ENCODE data around the gene FAM83F.
A peak's percentile ranks its signal among the peaks of the same experiment; 100 is the strongest.

Gene FAM83F

DNA sequence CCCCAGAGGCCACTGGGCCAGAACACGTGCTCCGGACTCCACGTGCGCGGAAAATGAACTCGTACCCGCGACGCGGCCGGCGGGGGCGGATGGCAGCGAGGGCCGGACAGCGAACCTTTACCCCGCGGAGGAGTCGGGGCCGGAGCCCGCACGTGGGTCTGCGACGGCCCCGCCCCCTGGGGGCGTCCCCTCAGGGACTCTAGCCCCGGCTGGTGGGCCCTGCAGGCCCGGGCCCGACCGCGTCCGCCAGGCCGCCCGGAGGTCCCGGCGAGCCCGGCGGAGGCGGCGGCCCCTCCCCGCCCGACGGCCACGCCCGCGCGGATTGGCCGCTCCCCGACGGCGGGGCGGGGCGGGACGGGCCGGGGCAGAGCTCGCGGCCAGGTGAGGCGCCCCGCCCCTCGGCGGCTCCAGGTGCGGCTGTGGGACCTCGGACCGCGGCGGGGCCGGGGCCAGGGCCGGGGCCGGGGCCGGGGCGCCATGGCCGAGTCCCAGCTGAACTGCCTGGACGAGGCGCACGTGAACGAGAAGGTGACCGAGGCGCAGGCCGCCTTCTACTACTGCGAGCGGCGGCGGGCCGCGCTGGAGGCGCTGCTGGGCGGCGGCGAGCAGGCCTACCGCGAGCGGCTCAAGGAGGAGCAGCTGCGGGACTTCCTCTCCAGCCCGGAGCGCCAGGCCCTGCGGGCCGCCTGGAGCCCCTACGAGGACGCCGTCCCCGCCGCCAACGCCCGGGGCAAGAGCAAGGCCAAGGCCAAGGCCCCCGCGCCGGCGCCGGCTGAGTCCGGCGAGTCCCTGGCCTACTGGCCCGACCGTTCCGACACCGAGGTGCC, at the start of gene FAM83F:
FAM83F (plus strand) TSS at position 389 of the 827 bp plus-strand sequence; CDS start at position 478, 89 bp downstream.
- DNase-seq, result peak; percentile 59

DNA sequence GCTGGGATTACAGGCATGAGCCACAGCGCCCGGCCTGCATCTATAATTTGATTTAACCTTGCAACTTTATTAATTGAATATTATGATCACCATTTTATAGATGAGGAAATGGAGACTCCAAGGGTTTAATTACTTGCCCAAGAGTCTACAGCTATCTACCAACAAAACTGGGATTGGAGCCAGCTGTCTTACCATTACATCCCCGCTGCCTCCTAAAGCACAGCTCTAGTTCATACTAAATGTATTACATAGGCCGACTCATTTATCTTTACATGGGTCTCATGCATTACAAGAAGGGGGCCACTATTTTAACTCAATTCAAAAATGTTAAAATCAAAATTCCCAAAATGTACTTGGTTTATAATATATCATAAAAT, 48.6 kb upstream of the FAM83F start:
- no peak for DNase-seq

DNA sequence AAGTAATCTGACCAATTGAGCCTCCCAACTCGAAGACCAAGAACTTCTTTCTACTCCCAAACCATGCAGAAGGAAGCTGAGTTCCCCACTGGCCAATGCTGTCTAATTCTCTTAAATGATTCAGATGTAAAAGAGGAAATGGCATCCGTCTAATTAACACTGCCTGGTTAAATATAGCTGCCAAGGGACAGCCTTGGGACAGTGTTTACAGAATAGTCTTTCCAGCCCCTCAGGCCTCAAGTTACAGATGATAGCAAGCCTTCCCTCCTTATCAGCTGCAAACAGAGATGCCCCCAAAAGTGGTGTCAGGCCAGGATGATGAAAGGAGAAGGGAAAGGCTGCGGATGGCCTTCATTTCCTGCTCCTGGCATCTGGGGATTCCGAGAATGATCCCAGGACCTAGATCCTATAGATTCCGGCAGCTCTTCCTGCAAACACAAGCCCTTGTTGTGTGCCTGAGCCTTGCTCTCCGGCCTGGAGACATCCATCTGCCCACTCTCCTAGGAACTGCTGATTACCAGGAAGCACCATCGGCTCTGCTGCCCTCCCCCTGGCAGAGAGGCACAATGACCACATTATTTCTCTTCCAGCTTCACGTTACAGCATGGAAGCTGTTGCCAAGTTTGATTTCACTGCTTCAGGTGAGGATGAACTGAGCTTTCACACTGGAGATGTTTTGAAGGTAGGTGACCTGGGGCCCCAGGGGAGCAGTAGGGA, 48.1 kb upstream of the FAM83F start:
- no peak for DNase-seq

DNA sequence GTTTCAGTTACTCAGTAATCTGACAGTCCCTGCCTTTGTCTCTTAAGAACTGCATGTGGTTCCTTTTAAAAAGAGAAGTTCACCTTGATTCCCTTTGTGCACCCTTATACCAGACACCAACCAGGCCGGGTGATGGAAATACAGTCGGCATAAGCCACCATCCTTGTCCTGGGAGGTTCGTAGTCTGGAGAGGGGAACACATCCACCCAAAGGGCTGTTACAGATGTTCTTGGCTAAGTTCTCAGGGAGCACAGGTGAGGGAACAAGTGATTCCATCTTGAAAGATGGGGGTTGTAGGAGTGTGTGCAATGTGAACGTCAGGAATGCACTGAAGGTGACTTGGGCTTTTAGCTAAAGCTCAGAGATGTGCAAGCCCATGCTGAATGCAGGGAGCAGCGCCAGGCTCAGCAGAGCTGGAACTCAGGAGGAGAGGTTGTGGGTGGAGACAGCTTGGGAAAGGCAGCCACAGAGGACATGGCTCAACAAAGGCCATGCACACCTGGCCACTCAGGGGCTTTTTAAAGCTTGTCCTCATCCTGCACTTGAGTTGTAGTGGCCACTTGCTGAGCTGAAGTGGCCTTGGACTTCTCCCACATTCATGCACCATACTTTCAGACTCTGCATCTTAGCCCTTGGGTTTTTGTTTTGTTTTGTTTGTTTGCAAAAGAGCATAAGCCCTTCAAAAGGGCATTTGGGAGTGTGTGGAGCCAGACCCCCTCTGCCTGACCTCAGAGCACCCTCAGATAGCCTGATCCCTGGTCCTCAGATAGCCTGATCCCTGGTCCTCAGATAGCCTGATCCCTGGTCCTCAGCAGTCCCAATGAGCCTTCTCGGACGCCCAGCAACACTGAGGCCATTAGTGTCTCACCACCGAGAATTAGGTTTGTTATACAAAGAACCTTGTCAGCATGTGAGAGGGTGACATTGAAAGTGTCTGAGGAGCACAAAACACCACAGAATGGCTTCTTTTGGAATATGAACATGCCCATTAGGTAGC, 47.2 kb upstream of the FAM83F start:
- DNase-seq, result no peak

DNA sequence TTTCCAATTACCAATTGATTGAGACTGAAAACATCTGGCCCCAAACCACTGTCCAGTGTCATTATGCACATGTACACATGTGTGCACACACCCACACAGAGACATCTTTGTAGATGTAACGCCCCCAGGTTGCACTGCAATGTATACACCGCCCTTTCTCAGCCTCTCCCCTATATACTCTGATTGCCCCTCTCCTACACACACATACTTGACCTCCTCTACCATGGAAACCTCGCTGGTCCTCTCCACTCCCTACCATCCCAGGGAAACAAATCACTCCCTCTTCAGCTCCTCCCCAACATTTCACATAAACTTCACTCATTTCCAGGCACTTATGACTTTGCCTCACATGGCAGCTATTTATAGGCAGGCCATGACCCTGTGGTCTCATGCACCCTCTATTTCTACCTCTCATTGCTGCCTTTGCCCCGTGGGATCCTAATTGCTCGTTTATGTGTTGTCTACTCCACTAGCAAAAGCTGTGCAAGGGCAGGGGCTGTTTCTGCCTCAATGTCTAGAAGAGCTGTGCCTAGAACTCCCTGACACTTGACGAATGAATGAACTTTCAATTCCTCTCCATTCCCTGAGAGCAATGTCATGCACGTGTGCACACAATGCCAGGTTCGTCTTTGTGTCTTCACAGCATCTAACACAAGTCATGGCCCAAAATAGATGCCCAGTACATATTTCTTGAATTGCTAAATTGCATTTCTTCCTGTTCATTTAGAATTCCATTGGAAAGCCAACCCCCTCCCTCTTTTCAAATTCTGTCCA, 44.6 kb upstream of the FAM83F start:
- no peak for DNase-seq

DNA sequence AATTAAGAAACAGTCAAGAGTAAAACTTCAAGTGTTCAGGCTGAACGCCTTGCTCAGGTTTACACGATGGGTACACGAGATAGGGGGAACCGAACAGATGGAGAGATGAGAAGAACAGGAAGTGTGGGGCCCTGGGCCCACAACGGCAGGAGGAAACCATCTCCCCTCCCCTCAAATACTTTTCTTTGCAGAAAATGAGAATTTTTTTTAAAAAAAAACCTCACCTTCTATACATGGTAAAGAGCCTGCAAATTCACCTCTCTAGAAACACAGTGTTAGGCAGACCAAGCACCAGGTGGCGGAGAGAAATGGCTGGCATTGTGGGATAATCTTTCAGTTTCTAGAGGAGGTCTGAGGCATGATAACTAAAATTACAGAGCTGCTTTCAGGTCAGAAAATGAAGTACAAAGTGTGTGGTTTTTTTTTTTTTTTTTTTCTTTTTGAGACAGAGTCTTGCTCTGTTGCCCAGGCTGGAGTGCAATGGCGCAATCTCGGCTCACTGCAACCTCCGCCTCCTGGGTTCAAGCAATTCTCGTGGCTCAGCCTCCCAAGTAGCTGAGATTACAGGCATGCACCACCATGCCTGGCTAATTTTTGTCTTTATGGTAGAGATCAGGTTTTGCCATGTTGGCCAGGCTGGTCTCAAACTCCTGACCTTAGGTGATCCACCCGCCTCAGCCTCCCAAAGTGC, 43.0 kb upstream of the FAM83F start:
- peak; percentile 47 for DNase-seq

DNA sequence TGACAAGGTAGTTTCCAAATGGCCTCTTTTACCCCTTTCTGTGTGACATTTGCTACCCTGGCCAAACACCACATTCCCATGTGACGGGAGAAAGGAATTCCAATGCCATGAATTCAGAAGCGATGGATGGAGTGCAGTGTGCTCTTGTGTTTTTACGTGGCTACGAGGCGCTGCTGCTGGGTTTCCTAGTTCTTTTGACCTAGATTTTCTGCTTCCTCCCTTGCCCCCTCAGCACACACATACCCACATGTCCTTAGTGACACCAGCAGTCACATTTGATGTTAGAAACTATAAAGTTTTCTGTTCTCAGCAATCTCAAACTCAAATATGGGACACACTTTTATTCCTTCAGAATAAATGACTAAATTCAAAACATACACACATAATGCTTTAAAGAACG, 42.4 kb upstream of the FAM83F start:
- DNase-seq, result no peak

DNA sequence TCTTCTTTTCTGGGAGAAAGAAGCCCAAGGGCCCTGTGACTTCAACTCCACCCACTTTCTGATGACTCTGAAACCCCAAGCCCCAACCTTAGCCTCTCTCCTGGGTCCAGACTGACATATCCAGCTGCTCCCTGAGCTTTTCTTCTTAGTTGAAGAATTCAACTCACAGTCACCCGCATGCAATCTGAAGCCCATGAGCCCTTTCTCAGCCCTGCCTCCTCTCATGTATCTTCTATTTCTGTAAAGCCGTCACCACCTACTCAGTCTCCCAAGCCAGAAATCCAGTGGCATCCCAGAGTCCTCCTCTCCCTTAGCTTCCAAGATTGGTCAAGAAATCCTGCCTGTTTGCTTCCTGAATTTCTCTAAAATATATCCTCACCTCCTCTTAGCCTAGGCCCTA, 41.7 kb upstream of the FAM83F start:
- no peak for DNase-seq

DNA sequence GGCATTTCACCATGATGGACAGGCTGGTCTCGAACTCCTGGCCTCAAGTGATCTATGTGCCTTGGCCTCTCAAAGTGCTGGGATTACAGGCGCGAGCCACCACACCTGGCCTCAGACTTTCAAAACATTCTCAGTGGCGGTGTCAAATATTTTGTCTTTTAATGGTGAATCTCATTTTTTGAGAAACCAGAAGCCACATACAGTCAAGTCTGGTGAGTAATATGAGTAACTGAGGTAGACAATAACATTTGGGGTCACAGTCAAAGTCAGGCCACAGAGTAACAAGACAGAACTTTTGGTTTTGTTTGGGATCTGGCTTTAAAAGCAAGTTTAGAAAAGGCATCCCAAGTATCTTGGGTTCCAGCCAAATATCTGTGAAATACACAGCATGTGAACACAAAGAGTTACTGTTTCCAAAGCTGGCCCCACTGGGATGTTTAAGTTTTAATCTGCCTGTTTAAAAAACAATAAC, 40.1 kb upstream of the FAM83F start:
- peak; percentile 49 for DNase-seq

DNA sequence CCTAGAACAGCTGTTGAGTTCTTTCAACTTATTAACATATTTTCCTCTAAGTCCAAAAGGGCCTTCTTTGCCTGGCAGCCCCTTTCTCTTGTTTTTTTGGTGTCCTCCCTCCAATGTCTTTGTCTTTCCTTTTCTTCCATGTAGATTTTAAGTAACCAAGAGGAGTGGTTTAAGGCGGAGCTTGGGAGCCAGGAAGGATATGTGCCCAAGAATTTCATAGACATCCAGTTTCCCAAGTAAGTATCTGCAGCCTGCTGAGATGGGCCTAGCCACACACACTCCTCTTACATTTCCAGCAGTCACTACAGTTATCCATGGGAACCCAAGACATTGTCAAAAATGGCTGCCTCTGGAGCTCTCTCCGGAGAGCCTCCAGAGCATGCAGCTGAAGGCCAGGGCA, 39.1 kb upstream of the FAM83F start:
- DNase-seq, result no peak

DNA sequence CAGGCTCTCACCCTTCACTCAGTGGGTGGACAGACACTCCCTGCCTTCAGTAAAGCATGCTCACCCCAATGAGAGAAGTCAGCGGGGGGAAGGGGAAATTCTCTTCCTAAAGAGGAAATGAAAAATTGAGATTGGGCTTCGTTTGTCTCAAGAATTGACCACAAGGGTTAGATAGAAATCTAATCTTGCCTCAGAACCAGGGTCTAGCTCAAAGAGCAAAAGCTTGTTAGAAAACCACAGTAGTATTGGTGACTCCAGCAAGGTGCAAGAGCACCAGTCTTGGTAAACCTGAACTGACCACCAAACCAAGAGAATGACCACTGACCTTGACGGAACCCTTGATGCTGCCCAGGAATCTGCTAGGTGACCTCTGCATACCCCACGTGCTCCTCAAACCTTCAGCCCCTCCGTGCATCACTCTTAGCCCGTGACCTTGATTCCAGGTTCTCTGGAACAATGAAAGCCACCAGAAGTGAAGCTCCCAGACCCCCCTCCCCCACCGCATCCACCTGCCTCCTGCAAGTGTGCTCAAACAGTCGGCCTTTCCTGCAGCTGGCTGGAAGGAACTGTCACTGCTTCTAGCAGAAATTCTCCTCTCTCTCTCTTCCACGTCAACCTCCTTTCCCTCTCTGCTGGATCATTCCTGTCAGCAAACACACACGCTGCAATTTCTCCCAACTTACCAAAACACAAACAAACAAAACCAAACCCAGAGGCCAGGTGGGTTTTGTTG, 37.7 kb upstream of the FAM83F start:
- no peak for DNase-seq

DNA sequence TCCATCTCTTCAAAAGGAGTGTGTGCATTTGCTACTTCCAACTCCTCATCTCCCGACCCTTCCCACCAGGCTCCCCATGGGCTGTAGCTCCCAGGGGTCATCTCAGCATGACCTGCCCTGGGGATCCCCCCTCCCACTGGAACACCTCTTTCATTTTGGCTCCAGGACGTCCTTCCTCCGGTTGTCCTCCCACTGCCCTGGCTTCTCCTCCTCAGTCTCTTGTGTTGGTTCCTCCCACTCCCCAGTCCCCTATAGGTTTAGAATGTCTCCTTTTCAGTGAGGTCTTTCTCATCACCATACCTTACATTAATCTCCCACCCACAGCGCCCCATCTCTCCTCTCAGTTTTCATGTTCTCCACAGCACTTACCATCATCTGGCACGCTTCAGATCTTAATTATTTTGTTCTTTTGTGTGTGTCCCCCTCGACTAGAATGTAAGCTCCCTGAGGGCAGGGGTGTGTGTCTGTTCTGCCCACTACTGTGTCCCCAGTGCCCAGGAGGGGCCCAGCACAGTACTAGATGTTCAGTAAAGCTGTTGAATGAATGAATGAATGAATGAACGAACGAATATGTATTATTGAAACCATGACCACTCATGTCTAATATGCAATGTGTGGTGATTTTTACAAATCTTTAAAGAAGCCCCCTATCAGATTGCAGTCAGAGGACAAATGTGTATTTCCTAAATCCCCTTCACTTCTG, 36.6 kb upstream of the FAM83F start:
- DNase-seq, result no peak

DNA sequence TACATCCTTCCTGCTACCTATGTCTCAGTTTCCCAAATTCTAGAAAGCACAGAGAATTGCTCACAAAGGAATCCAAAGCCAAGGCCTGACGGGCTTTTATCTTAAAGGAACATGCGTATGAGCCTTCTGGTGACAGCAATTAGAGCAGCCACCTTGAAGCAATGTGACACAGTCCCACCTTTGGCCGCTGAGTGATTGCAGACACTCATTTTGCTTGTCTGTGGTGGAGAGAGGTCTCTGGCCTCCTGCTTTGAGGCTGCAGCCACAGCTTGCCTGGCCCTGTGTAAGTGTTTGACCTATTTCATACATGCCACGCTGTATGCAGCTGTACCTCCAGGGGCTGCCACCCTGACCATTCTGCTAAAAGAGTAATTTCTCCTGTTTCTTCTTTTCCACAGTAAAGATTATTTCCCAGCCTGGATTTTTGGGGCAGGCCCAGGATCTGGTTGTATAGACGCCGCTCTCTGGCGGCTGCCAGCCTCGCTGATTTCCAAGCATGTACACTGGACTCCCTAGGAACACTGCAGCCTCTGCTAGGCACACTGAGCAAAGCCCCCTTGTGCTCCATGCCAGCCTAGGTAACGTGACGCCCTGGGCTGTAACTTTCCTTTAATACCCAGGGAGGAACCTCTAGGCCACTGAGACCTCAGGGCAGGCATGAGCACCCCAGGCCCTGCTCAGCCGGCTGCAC, 35.7 kb upstream of the FAM83F start:
- no peak for DNase-seq

DNA sequence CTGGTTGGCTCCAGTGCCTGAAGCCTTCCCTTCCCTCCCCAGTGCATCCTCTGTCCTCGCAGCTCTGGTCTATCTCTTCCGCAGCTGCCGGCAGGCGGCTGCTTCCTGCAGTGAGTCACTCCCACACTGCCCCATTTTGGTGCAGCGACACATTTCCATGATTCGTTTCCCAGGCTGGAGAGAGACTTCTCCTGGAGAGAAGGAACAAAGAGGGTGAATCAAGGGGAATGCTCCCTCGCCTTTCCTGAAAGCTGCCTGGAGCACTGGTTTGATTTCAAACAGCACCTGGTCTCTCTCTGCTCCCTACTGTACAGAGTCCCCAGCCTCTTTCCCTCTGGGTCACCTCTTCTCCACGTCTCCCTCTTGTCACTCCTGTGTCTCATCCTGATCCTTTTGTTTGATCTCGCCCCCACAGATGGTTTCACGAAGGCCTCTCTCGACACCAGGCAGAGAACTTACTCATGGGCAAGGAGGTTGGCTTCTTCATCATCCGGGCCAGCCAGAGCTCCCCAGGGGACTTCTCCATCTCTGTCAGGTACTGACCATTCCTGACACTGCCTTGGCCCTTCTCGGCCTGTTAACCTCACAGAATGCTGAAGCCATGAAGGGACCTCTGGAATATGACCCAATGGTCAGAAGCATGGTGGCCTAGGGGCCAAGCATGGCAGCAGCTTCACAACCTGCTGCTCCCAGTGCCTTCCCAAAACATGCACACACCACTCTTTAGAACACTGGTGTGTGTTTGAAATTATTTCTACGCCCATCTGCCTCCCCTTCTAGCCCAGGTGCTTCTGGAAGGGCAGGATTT, 34.9 kb upstream of the FAM83F start, which contains the start of gene TMA7B:
TMA7B (plus strand) TSS at position 758 of the 808 bp plus-strand sequence. CDS start 3,978 bp downstream, outside the sequence.
- DNase-seq, result peak; percentile 56

DNA sequence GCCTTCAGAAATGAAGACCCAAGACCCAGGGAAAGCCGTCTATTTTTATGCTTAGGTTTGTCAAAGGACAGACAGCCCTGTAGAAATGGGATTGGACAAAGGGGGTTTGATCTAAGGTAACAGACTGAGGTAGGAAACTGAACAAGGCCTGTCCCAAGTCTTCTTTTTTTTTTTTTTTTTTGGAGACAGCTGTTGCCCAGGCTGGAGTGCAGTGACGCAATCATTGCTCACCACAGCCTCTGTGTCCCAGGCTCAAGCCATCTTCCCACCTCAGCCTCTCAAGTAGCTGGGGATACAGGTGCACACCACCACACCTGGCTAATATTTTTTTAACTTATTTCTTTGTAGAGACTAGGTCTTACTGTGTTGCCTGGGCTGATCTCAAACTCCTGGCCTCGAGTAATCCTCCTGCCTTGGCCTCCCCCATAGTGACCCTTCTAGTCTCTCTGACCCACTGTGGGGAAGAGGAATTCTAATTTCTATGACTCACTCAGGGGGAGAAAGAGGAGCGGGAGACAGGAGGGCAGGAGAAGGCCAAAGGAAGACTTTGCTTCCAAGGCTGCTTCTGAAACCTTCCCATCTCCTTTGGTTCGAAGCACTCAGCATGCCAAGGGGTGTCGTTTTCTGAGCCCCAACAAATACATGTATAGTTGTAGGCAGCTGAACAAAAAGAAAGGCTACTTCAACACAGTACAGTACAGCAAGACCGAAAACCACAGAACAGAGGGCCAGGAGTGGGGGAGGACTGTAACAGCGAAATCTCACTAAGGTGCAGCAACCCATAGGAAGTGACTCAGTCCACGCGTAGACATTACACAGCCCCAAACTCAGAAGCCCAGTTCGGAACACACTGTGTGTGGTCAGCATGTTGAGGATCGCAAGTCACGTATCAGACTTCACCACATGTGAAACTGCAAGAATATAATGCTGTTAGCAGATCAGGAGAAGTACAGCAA, 33.7 kb upstream of the FAM83F start:
- peak; percentile 84 for DNase-seq

DNA sequence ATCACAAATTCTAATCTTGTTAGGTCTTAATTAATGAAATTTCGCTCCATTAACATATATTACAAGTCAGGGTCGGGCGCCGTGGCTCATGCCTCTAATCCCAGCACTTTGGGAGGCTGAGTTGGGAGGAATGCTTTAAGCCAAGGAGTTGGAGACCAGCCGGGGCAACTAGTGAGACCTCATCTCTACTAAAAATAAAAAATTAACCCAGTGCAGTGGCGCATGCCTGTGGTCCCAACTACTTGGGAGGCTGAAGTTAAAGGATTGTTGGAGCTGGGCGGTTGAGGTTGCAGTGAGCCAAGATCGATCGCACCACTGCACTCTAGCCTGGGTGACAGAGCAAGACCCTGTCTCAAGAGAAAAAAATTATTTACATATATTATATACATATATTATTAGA, 32.7 kb upstream of the FAM83F start:
- DNase-seq, result no peak

DNA sequence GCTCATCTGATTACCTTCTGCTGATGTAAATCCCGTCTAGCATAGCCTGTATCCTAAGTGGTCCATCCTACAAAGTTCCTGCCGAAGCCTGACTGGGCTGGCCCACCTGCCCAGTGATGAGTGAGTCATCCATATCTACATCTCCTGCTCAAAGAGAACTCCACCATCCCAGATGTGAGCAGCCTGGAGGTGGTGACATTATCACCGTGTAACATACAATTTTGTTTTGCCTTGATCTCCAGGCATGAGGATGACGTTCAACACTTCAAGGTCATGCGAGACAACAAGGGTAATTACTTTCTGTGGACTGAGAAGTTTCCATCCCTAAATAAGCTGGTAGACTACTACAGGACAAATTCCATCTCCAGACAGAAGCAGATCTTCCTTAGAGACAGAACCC, 29.0 kb upstream of the FAM83F start:
- no peak for DNase-seq
